NCI-H748 (cell line): ENCODE data around the gene LILRA5.
"Not testable (repeated sequence)": the region's sequence is repeated elsewhere in the genome, so short reads cannot be mapped to it uniquely, and the experiment has no call there.

Experiments used
- DNase-seq: peaks from one replicate; lab custom pipeline; 2025; ENCODE audit not compliant: unreplicated experiment; lab: John Stamatoyannopoulos, UW

Gene LILRA5

GRCh38 chr19:54277111-54277615, 35.8 kb downstream of the LILRA5 start:
- not testable (repeated sequence) for DNase-seq

- DNase-seq, result no peak
These were observed 37.0 kb downstream of the LILRA5 start for GRCh38 chr19:54275951-54276350.

- DNase-seq, result not testable (repeated sequence)
These were observed 38.5 kb downstream of the LILRA5 start for GRCh38 chr19:54274516-54274915.

- no peak for DNase-seq
These were observed 39.1 kb downstream of the LILRA5 start for GRCh38 chr19:54273821-54274220.

GRCh38 chr19:54272181-54272580, 40.8 kb downstream of the LILRA5 start:
- not testable (repeated sequence) for DNase-seq

GRCh38 chr19:54271587-54271986, 41.4 kb downstream of the LILRA5 start:
- not testable (repeated sequence) for DNase-seq

GRCh38 chr19:54271106-54271505, 41.9 kb downstream of the LILRA5 start:
- DNase-seq, result no peak

GRCh38 chr19:54268936-54269335, 44.0 kb downstream of the LILRA5 start:
- no peak for DNase-seq

GRCh38 chr19:54266133-54266532, 46.8 kb downstream of the LILRA5 start:
- DNase-seq, result peak; percentile 82

- no peak for DNase-seq
These were observed 50.5 kb downstream of the LILRA5 start for GRCh38 chr19:54262470-54262869.

- DNase-seq, result no peak
These were observed 50.9 kb downstream of the LILRA5 start for GRCh38 chr19:54262066-54262465.

- DNase-seq, result no peak
These were observed 55.9 kb downstream of the LILRA5 start, which contains the start of gene LILRB5 for GRCh38 chr19:54257116-54257480. Gene LILRB5 (minus strand): TSS chr19:54257273. CDS start chr19:54257193, 80 bp downstream.
